HG03159 (cell line): Measurements from ENCODE around the gene RTN1.

Source experiments
- ATAC-seq: cut with Tn5 transposase; IDR thresholded peaks from one replicate; pipeline ENCODE4 v1.9.1; 2021; ENCODE audit warnings: mild to moderate bottlenecking, moderate library complexity; ENCODE audit not compliant: unreplicated experiment

Gene RTN1

GRCh38 chr14:59811073-59811472 is 59.5 kb downstream of the RTN1 start:
- ATAC-seq: no peak

GRCh38 chr14:59803052-59803540 is 67.5 kb downstream of the RTN1 start:
- no peak for ATAC-seq

GRCh38 chr14:59788176-59788575 is 82.4 kb downstream of the RTN1 start:
- no peak for ATAC-seq

- ATAC-seq: no peak
These were observed 83.4 kb downstream of the RTN1 start for GRCh38 chr14:59787045-59787674.

GRCh38 chr14:59785629-59786028 is 84.9 kb downstream of the RTN1 start:
- ATAC-seq: no peak

- ATAC-seq: no peak
These were observed 87.8 kb downstream of the RTN1 start for GRCh38 chr14:59782760-59783159.

- no peak for ATAC-seq
These were observed 93.5 kb downstream of the RTN1 start for GRCh38 chr14:59777006-59777579.

GRCh38 chr14:59776468-59776867 is 94.1 kb downstream of the RTN1 start:
- ATAC-seq: no peak

GRCh38 chr14:59772233-59772632 is 98.3 kb downstream of the RTN1 start:
- ATAC-seq: no peak

- ATAC-seq: no peak
These were observed 99.0 kb downstream of the RTN1 start for GRCh38 chr14:59771577-59771976.

GRCh38 chr14:59769586-59769985 is 101.0 kb downstream of the RTN1 start:
- ATAC-seq: no peak

GRCh38 chr14:59768855-59769375 is 101.7 kb downstream of the RTN1 start:
- no peak for ATAC-seq

- ATAC-seq: no peak
These were observed 108.7 kb downstream of the RTN1 start for GRCh38 chr14:59761851-59762250.

- no peak for ATAC-seq
These were observed 115.0 kb downstream of the RTN1 start for GRCh38 chr14:59755409-59756135.

GRCh38 chr14:59754256-59754655 is 116.3 kb downstream of the RTN1 start:
- ATAC-seq: no peak

GRCh38 chr14:59753512-59753911 is 117.1 kb downstream of the RTN1 start:
- ATAC-seq: no peak

GRCh38 chr14:59751578-59751977 is 119.0 kb downstream of the RTN1 start:
- no peak for ATAC-seq

- no peak for ATAC-seq
These were observed 130.8 kb downstream of the RTN1 start for GRCh38 chr14:59739794-59740193.

- no peak for ATAC-seq
These were observed 142.3 kb downstream of the RTN1 start for GRCh38 chr14:59728304-59728703.

- no peak for ATAC-seq
These were observed 143.4 kb downstream of the RTN1 start for GRCh38 chr14:59727073-59727661.

GRCh38 chr14:59711080-59711479 is 159.5 kb downstream of the RTN1 start:
- no peak for ATAC-seq
